SKM-1 (cell line): ENCODE data around the gene THAP9.
"Not testable (repeated sequence)": the region's sequence is repeated elsewhere in the genome, so short reads cannot be mapped to it uniquely, and the experiment has no call there.

ENCODE experiments used
- DNase-seq: peaks from one replicate; lab custom pipeline; 2025; ENCODE audit not compliant: unreplicated experiment; lab: John Stamatoyannopoulos, UW

The THAP9 gene, protein sequence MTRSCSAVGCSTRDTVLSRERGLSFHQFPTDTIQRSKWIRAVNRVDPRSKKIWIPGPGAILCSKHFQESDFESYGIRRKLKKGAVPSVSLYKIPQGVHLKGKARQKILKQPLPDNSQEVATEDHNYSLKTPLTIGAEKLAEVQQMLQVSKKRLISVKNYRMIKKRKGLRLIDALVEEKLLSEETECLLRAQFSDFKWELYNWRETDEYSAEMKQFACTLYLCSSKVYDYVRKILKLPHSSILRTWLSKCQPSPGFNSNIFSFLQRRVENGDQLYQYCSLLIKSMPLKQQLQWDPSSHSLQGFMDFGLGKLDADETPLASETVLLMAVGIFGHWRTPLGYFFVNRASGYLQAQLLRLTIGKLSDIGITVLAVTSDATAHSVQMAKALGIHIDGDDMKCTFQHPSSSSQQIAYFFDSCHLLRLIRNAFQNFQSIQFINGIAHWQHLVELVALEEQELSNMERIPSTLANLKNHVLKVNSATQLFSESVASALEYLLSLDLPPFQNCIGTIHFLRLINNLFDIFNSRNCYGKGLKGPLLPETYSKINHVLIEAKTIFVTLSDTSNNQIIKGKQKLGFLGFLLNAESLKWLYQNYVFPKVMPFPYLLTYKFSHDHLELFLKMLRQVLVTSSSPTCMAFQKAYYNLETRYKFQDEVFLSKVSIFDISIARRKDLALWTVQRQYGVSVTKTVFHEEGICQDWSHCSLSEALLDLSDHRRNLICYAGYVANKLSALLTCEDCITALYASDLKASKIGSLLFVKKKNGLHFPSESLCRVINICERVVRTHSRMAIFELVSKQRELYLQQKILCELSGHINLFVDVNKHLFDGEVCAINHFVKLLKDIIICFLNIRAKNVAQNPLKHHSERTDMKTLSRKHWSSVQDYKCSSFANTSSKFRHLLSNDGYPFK

DNA sequence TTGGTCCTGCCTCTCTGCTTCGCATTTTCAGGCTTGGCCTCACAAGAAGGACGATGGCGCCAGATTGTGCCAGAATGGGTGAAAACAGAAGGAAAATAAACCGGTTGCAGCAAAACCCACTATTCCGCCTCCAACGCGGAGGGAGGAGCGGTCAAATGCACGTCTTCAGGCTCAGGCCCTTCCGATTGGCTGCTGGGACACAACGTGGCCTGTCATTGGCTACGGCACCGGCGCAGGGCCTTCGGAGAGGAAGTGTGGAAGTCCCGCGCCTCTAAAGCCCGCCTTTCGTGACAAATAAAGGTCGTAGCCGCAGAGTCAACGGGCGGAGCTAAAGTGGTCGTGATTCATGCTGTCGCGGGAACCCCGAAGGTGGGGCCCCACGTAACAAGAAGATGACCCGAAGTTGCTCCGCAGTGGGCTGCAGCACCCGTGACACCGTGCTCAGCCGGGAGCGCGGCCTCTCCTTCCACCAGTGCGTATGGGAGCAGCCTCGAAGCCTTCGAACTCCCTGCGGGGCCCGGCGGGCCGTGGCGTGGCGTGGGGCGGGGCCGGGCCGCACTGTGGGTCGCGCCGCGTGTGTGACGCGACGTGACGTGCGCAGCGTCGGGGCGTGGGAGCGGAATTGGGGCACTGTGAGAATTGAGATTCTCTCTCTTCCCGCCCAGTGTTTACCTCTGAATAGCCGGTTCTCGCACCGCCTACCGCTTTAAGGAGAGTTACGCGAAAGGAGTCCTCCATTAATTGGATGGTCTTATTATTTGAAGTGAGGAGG, at the start of gene THAP9:
THAP9 (plus strand) TSS at position 325 of the 772 bp plus-strand sequence; CDS start at position 393, 68 bp downstream.
- peak; percentile 98 for DNase-seq

DNA sequence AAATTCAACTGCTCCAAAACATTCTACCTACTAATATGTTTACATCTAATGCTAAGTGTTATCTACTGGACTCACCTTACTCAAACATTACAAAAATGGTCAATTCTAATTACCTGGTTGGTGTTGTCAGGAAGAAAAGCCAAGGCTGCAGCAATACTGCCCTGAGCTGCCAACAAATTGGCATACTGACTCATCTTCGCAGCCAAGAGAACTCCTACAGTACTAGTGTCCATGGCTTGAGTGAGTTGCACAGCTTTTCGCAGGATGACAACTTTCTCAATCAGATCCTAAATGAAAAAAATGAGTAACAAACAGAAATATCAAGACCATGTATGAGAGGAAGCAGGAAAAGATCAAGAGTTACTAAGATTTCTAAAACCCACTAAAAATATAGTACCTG, 49.2 kb upstream of the THAP9 start:
- no peak for DNase-seq

DNA sequence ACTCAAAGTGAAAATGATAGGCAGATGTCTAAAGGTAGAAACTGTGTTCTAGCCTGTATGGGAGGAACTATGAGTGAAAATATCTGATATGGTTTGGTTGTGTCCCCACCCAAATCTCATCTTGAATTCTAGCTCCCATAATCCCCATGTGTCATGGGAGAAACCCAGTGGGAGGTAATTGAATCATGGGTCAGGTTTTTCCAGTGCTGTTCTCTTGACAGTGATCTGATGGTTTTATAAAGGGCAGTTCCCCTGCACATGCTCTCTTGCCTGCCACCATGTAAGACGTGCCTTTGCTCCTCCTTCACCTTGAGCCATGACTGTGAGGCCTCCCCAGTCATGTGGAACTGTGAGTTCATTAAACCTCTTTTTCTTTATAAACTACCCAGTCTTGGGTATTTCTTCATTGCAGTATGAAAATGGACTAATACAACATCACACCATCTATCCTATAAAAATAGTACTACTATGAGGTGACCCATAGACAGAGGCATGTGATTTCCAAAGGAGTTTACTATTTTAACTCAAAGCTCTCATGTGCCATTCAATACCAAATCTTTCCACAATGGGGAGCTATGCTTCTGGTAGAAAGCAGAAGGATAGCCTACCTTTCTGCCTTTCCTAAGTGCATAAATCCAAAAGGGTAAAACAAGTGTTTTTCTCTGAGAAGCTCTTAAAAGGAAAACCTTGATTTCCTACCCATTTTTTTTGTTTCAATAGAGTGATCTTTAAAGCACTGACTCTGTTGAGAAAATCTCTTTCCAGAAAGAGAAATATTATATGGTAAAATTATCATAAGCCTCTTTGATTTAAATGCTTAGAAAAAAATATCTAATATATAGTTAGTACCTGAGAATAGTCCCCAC, 48.4 kb upstream of the THAP9 start:
- DNase-seq, result peak; percentile 7

DNA sequence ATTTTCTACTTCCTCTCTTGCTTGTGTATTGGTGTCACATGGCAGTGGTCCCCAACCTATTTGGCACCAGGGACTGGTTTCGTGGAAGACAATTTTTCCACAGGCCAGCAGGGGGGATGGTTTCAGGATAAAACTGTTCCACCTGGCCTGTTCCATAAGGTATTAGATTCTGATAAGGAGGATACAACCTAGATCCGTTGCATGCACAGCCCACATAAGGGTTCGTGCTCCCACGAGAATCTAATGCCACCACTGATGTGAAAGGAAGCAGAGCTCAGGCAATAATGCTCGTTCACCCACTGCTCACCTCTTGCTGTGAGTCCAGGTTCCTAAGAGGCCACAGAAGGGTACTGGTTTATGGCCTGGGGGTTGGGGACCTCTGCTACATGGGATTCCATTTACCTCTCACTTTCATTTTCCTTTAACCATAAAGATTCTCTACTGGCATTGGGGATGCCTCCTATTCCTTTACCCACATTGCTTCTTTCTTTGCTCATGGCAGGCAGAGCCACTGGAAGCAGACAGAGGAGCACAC, 47.7 kb upstream of the THAP9 start:
- DNase-seq, result no peak

DNA sequence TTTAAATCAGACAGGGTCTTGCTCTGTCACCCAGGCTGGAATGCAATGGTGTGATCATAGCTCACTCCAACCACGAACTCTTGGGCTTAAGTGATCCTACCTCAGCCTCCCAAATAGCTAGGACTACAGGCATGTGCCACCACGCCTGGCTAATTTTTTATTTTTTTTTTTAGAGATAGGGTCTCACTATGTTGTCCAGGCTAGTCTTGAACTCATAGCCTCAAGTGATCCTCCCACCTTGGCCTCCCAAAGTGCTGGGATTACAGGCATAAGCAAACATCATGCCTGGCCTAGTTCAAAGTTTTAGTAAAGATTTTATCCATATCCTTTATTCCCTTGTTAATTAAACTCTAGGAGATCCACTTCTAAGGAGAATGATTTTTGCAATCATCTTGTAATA, 40.0 kb upstream of the THAP9 start:
- DNase-seq, result not testable (repeated sequence)

DNA sequence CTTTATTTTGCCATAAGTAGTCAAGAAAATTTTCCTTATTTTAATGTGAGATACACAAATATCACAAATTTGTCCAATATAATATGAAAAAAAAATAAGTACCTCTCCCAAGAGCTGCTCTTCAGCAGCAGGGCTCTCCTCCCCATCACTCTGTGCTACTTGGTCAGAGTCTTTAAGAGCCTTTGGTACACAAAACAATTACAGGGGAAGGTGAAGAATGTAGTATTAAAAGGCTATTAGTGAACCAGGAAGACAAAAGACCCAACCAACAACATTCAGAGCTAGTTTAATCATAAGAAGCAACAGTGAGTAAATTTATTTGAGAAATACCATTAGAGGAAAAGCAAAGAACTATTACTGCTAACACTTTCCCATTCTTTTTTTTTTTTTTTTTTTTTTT, 39.0 kb upstream of the THAP9 start:
- DNase-seq, result no peak

DNA sequence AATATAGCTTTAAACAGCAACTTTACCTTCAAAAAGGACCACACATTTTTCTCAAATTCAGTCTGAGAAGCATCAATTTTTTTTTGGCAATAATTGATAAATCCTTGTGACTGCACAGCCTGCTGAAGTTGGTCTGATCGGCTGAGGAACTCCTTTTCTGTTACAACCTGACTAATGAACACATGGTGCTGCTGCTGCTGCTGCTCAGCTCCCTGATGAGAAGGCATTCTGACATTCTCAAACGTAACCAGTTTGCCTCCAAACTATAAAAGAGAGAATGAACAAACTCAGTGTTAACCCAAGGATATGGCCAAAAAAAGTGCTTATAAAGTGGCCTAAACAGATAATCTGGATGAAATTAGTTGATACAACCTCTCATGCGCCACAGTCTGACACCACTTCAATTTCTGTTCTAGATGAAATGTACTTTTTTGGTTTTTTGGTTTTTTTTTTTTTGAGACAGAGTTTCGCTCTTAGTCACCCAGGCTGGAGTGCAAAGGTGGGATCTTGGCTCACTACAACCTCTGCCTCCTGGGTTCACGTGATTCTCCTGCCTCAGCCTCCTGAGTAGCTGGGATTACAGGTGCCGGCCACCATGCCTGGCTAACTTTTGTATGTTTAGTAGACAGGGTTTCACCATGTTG, 36.1 kb upstream of the THAP9 start:
- DNase-seq, result no peak

DNA sequence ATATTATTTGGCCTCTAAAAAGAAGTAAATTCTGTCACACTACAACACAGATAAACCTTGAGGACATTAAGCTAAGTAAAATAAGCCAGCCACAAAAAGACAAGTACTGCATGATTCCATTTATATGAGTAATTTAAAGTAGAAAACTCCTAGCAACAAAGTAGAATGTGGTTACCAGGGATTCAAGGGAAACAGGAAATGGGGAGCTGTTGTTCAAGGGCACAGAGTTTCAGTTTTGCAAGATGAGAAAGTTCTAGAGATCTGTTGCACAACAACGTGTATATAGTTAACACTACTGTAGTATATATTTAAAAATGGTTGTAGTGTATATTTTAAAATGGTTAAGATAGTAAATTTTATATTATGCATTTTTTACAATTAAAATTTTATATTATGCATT, 34.9 kb upstream of the THAP9 start:
- DNase-seq, result peak; percentile 73

DNA sequence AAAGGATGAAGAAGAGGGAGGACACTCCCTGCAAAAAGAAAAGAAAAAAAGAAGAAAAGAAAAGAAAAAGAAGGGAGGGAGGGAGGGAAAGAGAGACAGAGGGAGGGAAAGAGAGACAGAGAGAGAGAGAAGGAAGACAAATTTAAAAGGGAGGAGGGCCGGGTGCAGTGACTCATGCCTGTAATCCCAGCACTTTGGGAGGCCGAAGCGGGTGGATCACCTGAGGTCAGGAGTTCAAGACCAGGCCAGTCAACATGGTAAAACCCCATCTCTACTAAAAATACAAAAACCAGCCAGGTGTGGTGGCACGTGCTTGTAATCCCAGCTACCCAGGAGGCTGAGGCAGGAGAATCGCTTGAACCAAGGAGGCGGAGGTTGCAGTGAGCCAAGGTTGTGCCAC, 34.5 kb upstream of the THAP9 start:
- not testable (repeated sequence) for DNase-seq

DNA sequence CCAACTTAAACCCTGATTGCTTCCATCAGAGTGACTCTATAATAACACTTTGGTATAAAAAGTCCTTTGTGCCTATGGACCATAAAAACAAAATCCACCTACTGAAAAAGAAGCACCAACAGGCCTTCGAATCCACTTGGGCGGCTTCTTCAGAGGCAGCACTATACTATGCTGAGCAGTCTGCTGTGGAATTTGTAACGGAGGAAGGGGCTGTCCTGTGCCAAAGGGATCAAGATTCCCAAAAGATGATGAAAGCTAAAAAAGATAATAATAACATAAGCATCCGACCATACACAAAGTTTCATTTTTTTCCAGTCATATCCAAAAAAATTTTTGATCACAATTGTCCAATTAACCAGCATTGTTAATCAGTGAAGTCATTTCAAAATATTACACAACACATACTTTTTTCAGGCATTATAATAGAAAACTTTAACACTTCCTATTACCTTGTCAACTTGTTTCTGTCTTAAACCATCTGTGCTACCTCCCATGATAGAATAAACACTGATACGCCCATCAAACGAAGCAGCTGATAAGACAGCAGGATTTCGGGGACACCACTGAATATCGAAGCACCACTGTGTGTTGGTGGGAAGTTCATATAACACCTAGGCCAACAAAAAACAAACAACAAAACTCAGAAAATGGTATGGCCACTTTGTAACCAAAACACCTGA, 33.7 kb upstream of the THAP9 start:
- DNase-seq, result no peak

DNA sequence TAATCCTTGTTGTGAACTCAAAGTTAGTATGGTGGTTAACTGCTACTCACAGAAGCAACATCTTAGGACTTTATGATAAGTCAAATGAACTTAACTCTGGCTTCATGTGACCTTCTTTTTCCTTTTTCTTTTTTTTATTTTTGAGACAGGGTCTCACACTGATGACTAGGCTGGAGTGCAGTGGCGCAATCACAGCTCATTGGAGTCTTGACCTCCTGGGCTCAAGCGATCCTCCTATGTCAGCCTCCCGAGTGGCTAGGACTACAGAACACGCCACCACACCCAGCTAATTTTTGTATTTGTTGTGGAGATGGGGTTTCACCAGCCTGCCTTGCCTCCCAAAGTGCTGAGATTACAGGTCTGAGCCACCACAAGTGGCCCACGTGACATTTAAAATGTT, 32.0 kb upstream of the THAP9 start:
- no peak for DNase-seq

DNA sequence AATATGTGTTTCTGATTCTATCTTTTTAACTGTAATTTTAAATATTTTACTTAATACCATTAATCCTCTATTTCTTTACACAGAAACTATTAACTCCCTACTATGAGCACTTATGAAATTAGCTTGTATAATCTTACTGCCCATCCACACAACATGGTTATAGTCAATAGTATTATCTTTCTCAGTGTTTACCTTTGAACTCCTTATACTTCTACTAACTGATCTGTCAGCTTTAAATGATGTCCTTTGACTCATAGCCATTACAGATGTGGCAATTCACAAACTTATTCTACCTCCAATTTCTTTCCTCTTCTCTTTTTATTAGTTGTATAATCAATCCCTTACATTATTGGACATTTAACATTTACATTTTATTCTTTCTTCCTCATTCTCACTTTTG, 15.1 kb upstream of the THAP9 start:
- DNase-seq, result no peak

DNA sequence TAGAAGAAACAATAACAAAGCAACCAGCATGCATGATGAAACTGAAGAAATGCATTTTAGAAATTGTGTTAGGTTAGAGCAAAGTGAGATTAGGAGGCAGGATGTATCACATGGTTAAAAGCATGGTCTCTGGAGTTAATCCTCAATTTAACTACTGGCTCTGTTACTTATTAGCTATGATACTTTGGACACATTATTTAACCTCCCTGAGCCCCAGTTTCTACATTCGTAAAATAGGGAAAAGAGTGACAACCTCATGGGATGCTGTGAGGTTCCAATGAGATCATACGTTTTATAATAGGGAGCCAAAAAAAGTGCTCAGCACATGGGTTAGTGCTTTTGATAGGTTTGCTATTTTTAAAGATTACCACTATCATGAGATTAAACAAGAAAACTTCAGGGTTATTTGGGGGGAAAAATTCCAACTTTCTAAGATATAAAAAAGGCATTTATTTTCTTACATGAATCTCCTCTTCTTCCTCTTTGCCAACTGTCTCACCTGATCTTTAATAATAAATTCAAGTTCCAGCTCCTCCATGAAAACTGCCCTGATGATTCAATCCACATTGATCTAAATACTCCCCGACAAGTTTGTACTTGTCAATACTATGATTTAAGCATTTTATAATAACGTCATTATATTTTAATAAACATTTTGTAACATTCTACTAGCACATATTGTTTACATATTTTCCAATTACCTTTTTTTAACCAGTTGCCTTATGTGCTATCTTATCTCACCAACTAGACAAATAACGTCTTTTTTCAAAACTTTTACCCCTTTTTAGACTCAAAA, 14.2 kb upstream of the THAP9 start:
- no peak for DNase-seq

DNA sequence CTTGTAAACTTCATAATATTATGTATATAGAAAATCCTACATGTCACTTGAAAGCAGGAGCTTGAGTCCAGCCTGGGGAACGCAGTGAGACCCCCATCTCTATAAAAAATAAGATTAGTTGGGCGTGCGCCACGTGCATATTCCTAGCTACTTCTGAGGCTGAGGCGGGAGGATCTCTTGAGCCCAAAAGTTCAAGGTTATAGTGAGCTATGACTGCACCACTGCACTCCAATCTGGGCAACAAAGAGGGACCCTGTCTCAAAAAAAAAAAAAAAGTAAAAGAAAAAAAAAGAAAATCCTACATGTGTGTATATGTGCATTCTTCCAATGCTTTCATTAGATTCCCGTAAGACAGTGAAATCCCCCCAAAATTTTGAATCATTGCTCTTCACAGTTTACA, 11.2 kb upstream of the THAP9 start:
- DNase-seq, result no peak

DNA sequence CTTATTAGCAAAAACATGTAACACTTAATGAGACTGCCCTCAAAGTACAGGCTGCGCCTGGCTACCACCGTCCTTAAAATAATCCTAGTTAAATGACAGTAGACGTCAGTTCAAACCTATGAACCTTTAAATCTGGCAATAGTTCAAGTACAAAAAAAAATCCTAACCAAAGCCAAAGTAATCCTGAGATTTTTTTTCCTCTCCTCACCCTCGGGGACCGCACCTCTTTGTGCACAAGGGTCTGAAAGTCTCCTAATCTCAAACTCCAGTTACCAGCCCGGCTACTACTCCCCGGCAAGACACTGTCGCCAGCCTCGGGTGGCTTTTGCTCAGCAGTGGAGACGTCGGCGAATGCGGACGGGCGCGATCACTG, 10.0 kb upstream of the THAP9 start:
- DNase-seq, result no peak

DNA sequence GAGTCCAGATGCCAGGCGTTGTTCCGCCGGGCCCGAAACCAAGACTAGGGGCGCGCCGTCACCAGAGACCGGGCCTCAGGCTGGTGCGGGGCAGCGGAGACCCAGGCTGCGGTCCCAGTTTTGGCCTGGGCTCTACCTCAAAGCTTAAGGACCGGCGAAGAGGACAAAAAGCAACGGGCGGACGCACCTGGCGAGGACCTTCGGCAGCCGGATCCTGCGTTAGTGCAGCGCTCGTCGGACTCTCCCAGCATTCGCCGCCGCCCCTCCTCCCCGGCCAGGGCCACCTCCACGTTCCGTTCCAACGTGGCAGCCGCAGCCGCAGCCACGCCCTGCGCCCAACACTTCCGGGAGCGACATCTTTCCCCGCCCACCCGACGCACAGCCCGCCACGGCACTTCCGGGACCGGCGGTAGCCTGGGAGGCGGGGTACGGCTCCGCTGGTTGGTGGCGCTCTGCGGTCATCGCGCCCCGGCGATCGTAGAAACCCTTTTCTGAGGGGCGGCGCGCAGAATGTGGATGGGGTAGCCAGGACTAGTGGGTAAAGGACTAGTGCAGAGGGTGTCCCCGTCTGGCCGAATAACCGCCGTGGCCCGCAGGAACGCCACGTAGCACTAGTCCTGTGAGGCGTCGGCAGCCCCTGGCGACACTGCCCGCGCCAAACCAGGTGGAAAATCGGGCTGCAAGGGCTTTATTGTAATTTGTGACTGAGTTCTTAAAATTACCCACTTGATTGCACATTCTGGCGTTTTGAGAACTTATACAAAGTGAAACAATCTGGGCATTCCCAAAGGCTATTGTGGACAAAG, 9.4 kb upstream of the THAP9 start, which contains the start of gene SEC31A:
SEC31A (minus strand) TSS at position 253 of the 806 bp plus-strand sequence. CDS start 9,217 bp downstream, outside the sequence.
- peak; percentile 96 for DNase-seq

DNA sequence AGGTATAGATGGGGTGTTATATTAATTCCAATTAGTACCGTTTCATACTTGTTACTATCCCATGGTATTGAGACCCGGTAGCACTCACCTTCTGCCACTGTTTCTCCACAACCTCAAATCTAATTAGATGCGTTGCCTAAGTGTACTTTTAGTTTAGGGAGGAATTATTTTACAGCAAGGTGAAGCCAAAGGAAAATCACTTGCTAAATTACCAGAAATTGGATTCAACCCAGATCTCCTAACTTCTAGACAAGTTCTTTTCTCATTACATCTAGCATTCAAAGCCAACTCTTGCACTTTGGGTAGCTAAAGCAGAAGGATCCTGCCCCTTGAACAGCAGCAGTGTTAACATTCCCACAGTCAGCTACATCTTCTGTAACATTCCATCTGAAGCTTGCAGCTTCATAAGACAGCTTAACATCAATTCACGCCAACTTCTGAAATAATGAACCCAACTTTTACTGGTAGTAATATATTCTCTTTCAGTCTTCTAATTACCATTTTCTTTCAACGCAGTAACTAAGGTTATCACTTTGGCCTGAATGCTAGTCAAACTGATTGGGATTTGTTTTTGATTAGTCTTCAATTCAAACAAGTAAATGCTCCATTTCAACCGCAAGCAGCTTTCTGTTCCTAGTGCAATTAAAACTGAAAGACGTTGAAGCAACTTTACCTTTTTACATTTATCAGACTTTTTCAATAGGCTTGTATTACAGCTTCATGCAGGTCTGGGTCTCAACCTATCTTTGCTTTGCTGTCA, 8.6 kb upstream of the THAP9 start:
- DNase-seq, result no peak
